Amygdala (tissue), 56 donors: ENCODE measurements around the gene KBTBD12.
A peak's percentile ranks its signal among the peaks of the same experiment; 100 is the strongest.
"Not testable (repeated sequence)": the region's sequence is repeated elsewhere in the genome, so short reads cannot be mapped to it uniquely, and the experiment has no call there.

ENCODE experiments used
- DNase-seq, 56 donors: peaks; one replicate each; lab custom pipeline; 2025; lab: John Stamatoyannopoulos, UW

Gene KBTBD12

DNA sequence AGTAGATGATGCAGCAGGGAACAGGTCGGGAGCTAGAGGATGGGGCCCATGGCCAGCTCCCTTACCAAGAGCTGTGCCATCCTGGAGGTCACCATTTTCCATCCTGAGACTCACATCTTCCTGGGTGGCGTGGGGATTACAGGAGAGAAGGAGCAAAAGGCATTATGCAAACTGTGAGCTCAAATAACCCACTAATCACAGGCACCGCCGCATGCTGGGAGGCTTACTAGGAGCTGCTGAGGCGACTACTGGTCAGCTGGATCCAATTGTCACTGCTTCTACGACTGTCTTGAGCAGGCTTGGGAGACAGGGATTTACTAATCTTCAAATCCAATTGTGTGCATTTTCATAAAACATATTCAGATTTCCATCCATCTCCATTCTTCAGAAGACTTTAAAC is 12.5 kb upstream of the KBTBD12 start:
- no peak for DNase-seq

DNA sequence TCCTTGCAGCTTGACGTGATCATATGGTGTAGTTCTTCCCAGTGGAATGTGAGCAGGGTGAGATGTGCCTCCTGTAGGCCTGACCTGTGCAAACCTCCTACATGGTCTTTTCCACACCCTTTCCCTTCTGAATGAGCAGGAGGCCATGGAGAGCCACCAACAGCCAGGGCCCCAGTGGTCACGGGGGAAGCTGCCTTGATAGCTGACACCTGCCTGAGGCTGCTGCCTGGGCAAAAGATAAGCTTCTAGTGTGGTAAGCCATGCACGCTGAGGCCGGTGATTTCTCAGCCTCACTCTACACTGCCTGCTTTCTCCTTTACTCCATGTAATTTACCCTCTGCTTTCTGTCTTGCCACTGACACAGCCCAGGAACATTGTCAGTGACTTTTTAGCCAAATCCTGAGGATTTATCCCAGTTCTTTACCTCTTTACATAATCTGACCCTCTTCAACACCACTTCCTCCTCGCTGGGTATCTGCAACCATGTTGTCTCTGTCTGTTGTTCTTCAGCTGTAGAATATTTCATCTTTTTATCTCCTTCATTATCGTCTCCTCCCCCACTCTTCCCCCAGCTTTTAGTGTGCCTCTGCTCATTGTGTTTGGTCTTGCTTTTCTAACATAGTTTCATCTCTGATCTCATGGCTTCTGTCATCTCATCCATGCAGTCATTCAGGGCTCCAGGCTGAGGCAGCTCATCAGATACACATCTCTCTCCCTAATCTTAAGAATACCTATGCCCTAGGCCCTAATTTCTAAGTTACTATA is 11.2 kb upstream of the KBTBD12 start:
- no peak for DNase-seq

DNA sequence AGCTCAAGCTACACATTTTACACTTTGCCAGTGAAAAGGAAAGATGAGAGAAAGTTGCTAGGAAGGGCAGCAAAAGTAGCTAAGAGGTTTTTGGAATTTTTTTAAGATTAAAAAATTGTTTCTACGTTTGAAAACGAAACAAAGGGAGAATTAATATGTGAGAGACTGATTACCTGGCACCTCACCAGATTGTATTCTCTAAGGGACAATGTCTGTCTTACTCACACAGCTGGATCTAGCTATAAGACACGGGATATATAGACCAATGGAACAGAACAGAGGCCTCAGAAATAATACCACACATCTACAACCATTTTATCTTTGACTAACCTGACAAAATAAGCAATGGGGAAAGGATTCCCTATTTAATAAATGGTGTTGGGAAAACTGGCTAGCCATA is 9.5 kb upstream of the KBTBD12 start:
- DNase-seq, result no peak

DNA sequence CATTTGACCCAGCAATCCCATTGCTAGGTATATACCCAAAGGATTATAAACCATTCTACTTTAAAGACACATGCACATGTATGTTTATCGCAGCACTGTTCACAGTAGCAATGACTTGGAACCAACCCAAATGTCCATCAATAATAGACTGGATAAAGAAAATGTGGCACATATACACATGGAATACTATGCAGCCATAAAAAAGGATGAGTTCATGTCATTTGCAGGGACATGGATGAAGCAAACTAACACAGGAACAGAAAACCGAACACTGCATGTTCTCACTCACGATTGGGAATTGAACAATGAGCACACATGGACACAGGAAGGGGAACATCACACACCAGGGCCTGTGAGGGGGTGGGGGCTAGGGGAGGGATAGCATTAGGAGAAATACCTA is 8.4 kb upstream of the KBTBD12 start:
- DNase-seq, result not testable (repeated sequence)

DNA sequence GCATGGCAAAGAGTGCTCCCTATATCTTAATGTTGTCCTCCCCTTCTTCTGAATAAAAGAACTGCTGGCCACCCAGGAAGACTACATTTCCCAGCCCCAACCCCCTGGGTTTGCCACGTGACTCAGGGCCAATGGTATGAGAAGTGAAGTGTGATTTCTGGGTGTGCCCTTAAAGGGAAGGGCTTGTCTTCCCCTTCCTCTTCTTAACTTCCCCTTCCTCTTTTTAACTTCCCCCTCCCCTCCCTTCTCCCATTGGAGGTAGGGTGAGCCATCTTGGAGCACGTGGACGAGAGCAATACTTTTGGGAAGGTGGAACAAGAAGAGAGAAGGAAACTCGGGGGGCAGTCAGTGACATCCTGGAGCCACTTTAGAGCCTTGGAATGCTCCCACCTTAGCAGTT is 6.8 kb upstream of the KBTBD12 start:
- peak in 1 of 56 donors; percentile 7 for DNase-seq

DNA sequence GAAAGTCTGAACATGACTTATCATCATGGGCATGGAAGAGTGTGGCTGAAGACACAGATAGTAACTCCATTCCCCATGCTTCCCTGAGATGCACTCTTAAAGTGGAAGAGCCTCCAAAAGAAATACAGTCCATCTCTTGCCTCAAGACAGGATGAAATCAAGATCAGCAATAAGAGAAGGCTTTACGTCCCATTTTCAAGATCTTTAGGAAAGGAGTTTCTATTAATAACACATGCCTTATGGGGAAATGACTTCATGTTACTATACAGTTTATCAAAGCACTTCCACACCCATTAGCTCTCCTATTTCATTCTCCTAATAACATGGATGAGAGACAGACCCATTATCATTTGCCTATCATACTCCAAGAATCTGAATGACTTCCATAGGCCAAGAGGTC is 6.1 kb upstream of the KBTBD12 start:
- DNase-seq, result no peak

DNA sequence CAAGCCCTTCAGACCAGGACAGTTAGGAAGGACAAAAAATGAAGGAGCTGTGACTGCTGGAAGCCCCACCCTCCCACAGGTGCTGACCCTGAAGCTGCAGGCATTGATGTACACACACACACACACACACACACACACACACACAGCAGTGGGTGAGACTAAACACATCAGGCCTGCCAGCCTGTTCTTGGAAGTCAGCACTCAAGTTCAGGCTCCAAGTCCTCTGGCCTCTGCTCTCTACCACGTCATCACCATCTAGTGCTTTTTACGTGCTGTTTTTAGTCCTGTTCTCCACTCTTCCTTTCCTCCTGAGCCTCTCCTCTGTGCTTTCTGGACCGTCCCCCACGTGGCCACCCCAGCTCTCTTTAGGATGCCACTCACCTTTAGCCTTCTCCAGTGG is 5.4 kb upstream of the KBTBD12 start:
- no peak for DNase-seq

DNA sequence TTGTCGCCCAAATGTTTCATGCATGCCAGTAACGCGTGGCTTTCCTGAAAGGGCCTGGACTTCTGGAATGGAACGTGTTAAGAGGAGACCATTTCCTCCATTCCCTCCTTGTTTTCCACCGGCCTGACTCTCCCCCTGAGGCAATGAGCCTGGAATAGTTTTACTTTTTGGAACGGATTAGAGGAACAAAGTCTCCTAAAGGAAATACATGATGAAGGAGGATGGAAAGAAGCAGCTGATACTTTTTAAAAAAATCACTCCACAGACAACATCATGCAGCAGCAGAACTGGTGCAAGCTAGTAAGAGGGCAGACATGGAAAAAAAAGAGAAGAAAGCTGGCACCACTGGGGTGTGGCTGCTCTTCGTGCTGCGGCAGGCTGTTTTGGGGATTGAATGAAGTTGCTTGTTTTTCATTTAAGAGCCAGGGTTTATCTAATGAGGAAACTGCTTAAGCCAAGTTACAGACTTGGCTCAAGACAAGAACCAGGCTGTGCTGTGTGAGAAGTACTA is 3.6 kb upstream of the KBTBD12 start:
- peak in 3 of 56 donors; percentile 13 to 26 (median 20) for DNase-seq

DNA sequence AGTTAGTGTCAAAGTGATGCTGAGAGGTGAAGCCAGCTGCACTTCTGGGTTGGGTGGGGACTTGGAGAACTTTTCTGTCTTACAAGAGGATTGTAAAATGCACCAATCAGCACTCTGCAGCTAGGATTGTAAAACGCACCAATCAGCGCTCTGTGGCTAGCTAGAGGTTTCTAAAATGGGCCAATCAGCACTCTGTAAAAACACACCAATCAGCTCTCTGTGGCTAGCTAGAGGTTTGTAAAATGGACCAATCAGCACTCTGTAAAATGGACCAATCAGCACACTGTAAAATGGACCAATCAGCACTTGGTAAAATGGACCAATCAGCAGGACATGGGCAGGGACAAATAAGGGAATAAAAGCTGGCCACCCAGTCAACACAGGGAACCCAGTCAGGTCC is 1.2 kb upstream of the KBTBD12 start:
- not testable (repeated sequence) for DNase-seq

DNA sequence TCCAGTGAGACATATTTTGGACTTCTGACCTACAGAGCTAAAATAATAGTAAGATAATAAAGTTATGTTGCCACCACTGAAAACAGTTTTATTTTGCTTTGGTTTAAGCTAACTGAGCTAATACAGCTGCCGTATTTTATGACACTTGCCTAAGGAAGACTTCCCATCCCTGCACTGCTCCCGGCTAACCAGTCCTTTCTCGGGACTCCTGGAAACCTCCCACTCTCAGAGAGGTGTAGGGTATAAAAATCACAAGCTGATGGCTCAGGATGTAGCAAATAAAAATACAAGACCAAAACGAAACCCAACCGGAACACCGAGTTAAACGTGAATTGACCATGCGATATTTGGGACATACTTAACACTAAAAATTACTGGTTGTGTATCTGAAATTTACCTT is 448 bp upstream of the KBTBD12 start:
- DNase-seq, result no peak

DNA sequence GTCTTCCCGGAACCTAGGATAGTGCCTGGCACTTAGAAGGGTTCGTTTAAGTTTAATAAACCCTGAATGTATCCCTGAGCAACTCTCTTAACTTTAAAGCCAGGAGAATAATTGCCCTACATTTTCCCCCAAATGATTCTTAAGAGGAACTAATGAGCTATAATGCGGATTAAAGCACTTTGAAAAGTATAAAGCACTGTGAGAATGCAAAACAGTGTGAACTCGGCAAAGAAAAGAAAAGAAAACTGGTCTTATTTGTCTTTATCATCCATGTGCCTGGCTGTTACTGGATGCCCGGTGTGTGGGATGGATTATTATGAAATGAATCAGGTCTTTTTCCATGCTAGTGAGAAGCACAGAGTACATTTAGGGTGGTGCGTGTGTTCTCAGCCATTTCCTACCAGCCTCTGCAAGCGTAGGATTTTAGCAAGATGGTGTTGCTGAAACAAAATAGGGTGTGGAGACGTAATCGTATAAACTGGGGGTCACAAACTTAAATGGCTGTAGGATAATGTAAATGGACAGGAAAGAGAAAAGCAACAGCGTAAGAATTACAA is 983 bp downstream of the KBTBD12 start:
- peak in 3 of 56 donors; percentile 5 to 28 (median 11) for DNase-seq

DNA sequence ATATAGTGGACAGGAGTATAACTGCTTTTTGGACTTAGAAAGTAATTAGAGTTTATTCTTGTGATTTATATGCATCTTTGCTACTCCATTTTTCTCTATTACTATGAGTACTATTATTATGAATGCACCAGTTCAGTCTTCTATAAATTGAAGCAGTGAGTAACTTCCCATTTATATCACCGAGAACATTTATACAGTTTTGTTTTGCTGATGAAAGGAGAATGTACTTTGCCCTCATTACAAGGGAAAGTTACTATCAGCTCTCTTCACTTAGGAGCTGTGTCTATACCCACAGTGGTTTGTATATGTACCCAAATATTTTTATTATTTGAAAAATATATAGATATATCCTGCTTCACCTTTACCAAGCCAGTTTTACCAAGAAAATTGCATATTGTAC is 5.7 kb downstream of the KBTBD12 start:
- no peak for DNase-seq

DNA sequence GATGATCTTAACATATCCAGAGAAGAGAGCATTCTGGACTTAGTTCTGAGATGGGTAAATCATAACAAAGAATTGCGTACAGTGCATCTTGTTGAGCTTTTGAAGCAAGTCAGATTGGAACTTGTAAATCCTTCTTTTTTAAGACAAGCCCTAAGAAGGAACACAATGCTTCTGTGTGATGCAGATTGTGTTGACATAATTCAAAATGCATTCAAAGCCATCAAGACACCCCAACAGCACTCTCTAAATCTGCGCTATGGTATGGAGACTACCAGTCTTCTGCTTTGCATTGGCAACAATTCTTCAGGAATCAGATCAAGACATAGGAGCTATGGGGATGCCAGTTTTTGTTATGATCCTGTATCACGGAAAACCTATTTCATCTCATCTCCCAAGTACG is 8.6 kb downstream of the KBTBD12 start:
- DNase-seq, result no peak

DNA sequence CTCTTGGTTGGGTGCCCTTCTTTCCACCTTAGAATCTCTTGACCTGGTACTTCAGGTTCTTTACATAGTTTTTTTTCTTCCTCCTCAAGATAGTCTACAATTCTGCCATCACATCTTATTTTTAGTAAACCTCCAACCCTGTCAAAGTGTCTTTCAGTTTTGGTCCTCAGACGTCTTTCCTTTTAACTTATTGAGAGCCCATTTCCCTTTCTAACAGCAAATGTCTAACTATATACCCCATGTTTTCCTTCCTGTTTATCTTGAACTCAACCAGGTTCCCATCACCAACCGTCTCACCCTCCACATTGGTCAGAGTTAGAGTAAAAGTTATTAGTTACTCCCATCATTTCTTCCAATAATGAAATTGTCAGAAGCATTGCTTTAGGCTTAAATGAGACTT is 10.4 kb downstream of the KBTBD12 start:
- DNase-seq, result no peak

DNA sequence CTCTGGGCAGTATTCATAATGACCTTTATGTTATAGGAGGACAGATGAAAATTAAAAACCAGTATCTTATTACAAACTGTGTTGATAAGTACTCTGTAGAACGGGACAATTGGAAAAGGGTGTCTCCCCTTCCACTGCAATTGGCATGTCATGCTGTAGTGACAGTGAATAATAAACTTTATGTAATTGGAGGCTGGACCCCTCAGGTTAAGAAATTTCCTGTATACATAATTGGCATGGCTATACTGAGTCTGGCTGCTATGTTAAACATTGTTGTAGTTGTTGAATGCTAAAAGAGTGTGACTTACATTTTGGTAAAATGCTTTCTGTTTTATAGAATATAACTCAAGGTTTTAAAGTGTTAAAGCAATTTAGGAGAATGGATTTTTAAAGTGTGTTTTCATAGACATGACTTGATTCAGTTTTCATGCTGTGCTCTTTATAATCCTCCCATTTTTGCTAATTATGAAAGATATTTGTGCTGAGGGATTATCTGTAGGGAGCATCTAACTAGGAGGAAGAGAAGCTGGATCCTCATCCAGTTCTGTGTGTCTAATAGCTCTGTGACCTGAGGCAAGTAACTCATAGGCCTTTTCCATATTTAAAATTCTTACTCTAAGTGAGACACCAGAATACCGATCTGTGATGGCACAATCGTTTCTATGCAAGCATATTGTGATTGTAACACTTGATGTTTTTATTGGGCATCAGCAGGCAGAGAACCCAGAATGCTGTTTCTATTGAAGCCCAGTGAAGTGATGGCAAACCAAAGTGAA is 13.0 kb downstream of the KBTBD12 start:
- DNase-seq, result no peak

DNA sequence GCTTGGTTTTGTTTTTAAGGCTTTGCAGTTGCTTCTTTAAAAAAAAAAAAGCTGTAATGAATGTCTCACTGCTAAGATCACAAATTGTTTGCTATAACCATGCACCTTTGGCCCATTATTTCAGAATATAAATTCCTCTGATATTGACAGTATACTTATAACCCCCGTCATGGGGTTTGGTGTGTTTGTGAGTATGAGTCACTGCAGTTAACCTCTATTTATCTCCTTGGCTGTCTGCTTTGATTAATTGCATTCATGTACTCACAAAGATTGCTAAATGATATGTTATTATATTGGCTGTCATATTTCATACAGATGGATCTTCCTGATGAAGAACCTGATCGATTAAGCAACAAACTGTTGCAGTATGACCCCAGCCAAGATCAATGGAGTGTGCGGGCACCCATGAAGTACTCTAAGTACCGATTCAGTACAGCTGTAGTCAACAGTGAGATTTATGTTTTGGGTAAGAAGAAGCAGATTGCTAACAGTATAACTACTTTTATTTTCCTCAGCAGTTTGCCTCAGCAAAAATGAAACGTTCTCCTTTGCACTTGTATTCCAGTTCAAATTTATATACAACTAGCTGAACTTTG is 14.9 kb downstream of the KBTBD12 start:
- DNase-seq, result no peak

DNA sequence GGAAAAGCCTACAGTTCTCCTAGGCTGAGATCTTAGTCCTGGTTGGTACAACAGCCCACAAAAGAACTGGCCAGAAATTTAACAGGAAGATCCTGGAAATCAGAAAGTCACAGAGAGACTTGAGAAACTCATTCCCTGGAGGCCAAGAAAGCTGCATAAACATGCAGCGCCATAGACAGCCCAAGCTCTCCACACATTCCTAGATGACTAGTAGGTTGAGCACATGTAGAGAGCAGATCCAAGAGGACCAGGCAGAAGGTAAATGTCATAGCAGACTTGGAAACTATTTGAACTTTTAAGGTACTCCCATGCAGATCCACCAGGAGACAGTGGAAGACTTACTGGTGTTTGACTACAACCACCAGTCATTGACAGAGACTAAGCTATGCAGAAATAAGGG is 18.4 kb downstream of the KBTBD12 start:
- DNase-seq, result no peak

DNA sequence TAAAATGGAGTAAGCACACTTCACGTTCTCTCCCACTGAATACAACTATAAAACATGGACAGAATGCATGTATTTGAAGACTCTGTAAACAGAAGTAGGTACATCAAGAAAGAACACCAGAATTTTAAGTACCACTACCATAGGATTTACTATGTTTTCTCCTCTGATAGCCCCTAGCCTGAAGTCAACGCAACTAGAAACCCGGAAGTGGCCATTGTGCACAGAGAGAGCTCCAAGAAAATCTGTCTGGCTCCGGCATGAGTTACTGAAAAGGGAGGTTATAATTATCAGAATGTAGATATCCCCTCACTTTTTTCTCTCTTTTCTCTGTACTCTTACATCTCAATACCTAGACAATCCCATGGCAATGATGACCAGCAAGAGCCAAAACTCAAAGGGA is 23.8 kb downstream of the KBTBD12 start:
- DNase-seq, result no peak

DNA sequence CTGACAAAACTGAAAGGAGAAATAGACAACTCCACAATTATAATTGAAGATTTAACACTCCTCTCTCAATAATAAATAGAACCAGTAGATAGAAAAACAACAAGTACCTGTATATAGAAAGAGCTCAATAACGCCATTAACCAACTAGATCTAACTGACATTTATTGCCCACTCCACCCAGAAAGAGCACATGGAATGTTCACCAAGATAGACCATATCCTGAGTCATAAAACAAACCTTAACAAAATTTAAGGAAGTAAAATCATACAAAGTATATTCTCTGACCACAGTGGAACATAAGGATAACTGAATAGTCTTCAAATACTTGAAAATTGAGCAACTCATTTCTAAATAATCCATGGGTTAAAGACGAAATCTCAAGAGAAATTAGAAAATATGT is 25.1 kb downstream of the KBTBD12 start:
- no peak for DNase-seq

DNA sequence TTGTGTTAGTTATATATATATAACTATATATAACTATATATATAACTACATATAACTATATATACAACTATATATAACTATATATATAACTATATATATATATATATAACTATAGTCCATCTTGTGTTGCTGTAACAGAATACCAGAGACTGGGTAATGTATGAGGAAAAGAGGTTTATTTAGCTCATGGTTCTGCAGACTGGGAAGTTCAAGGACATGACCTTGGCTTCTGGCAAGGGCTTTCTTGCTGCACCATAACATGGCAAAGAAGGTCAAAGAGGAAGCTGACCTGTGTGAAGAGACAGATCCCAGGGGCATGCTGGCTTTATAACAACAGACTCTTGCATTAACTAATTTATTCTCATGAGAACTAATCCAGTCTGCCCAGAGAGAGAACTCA is 27.6 kb downstream of the KBTBD12 start:
- DNase-seq, result no peak

DNA sequence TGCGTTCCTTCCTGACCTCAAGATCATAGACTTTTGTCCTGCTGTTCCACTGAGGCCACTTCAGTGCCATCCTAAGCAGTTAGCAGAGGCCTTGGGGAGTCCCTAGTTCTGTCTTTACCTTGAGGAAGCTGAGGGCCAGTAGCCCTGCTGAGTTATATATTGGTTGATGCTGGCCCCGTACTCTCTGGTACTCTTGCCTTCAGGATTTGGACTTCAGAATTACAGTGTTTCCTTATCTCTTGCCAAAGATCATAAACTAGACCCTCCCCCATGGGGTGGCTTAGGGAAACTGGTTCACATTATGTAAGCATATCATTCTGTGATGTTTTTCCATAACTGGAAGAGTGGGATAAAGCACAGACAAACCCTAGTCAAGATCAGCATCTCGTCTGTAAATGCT is 33.2 kb downstream of the KBTBD12 start:
- DNase-seq, result no peak
